Thyroid gland (tissue), 4 donors: ENCODE data around the gene RAB36.

Experiments used
- POLR2A ChIP-seq, 2 donors: fragments of 450-650 bp; IDR thresholded peaks; one replicate each; pipeline ENCODE4 v1.6.1; 2017; ENCODE audit warnings: antibody characterized with exemption in 2 of 2, mild to moderate bottlenecking in 2 of 2, moderate library complexity in 1 of 2
- TF ChIP-seq, protein P1 (sequence below), 6 experiments: fragments of 200-600 bp in 3 of 6; fragments of 450-650 bp in 3 of 6; sonication (generic) in 3 of 6; IDR thresholded peaks; one replicate each; pipeline ENCODE4 v1.5.1; 2016 to 2019; ENCODE audit warnings: antibody characterized with exemption in 6 of 6, mild to moderate bottlenecking in 2 of 6, inconsistent platforms in 1 of 6, moderate library complexity in 1 of 6

DNA sequence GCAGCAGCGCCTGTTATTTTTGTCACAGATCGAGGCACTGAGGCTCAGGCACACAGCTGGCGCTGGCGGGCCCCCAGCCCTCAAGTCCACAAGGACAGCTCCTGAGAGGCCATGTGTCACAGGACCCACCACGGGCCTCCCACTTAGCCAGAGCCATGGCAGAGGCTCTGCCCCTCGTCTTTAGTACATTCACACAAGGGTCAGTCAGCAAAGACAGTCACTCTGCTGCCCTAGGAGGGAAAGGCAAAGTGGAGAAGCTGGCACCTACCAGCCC is 45.8 kb upstream of the RAB36 start:
- TF ChIP-seq, protein P1, sequence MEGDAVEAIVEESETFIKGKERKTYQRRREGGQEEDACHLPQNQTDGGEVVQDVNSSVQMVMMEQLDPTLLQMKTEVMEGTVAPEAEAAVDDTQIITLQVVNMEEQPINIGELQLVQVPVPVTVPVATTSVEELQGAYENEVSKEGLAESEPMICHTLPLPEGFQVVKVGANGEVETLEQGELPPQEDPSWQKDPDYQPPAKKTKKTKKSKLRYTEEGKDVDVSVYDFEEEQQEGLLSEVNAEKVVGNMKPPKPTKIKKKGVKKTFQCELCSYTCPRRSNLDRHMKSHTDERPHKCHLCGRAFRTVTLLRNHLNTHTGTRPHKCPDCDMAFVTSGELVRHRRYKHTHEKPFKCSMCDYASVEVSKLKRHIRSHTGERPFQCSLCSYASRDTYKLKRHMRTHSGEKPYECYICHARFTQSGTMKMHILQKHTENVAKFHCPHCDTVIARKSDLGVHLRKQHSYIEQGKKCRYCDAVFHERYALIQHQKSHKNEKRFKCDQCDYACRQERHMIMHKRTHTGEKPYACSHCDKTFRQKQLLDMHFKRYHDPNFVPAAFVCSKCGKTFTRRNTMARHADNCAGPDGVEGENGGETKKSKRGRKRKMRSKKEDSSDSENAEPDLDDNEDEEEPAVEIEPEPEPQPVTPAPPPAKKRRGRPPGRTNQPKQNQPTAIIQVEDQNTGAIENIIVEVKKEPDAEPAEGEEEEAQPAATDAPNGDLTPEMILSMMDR (IDR thresholded peaks at IDR 0.05): no peak
- TF ChIP-seq POLR2A (IDR thresholded peaks at IDR 0.05): no peak
